Right renal cortex interstitium (tissue), 3 donors: ENCODE data around the gene PML. TPM values are rescaled to one million over a fixed set of nuclear protein-coding genes. Genes with fewer than 3 reads are reported as not detected.
A peak's percentile ranks its signal among the peaks of the same experiment; 100 is the strongest.

Experiments used
- DNase-seq, 3 donors: peaks; one replicate each; pipeline ENCODE4 v3.0.0-alpha.2; 2013; ENCODE audit warnings: low read depth in 3 of 3, low spot score in 2 of 3
- polyA plus RNA-seq, 3 donors: library from polyadenylated mRNA; unstranded; fragments of 120-200 nt; gene quantifications; one replicate each; pipeline ENCODE4 v1.2.1, GENCODE V29; 2013; ENCODE audit not compliant: insufficient read length in 3 of 3

PML gene
- polyA plus RNA-seq, result 10 to 100 TPM; 20.2 to 24.3 (median 23.4) TPM

DNA sequence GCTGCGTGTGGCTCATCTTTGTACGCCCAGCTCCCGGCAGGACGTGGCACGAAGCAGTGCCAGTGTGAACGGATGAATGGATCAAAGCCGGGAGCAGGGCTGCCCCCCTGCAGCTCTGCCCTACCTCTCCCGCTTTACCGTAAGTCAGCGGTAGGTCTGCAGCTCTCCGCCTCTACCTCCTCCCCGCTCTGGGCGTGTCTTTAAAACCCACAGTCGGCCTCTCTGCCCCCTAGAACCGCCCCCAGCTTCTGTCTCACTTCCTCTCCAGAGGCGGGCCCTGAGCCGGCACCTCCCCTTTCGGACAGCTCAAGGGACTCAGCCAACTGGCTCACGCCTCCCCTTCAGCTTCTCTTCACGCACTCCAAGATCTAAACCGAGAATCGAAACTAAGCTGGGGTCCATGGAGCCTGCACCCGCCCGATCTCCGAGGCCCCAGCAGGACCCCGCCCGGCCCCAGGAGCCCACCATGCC is at the start of gene PML:
TSS of gene PML (plus strand) at position 304 of the 471 bp plus-strand sequence. CDS start at position 401, 97 bp downstream.
- peak; percentile 76 to 94 (median 86) for DNase-seq

GRCh38 chr15:73945130-73945508 is 49.4 kb upstream of the PML start:
- no peak for DNase-seq

GRCh38 chr15:73946046-73946721 is 48.3 kb upstream of the PML start:
- no peak for DNase-seq

- DNase-seq, result no peak
These were observed 47.6 kb upstream of the PML start for GRCh38 chr15:73946795-73947370.

- DNase-seq, result no peak
These were observed 46.9 kb upstream of the PML start for GRCh38 chr15:73947651-73948050.

DNA sequence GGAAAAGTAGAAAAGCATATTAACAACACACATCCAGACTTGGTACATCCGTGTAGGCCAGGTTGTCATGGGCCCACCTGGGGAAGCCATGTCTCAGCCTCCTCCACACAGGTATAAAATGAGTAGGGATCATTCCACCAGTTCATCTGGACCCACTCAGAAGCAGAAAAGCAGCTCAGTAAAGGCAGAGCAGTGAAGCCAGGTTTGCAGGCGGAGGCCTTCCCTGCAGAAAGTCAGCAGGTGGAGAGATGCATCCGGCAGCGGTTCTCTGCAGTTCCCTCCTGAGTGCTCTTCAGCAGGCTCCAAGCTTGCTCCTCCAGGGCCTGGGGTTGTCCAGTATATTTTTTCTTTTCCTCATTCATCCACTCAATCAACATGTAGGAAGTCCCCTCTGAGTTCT is 46.1 kb upstream of the PML start:
- DNase-seq, result no peak

DNA sequence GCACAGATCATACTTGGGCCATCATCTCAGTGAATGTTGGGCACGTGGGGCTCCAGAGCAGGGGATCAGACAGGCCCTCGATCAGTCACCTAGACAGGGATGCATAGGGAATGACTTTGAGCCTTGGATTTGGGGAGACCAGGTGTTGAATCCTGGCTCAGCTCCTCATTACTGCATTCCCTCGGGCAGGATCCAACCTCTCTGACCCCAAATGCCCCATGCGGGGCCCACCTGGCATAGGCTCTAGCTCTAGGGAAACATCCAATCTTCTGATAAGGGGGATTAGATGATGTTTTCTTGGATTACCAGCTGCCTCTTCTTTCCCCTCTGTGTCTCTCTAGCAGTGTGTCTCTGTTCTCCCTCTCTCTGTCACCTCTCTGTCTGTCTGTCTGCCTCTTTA is 45.5 kb upstream of the PML start:
- DNase-seq, result no peak

DNA sequence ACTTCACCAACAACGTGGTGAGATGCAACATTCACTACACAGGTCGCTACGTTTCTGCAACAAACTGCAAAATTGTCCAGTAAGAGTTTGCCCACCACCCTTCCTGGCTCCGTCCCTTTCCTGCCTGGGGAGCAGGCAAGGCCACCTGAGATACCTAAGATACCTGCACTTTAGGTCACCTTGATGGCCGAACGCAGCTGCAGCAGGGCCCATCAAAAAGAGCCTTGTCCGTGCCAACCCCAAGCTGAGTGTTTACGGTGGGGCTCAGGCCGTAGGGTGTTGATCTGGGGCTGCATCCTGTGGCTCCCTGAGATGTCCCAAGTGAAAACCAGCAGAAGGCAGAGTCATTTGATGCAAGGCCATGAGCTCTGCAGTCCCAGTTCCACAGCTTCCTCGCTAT is 45.0 kb upstream of the PML start:
- DNase-seq, result no peak

DNA sequence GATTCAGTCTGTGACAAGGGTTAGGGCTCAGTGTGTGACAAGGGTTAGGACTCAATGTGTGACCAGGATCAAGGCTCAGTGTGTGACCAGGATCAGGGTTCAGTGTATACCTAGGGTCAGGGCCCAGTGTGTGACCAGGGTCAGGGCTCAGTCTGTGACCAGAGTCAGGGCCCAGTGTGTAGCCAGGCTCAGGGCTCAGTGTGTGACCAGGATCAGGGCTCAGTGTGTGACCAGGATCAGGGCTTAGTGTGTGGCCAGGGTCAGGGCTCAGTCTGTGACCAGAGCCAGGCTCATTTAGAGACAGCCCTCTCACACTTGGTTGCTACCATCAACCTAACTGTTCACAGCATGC is 44.1 kb upstream of the PML start:
- DNase-seq, result no peak

DNA sequence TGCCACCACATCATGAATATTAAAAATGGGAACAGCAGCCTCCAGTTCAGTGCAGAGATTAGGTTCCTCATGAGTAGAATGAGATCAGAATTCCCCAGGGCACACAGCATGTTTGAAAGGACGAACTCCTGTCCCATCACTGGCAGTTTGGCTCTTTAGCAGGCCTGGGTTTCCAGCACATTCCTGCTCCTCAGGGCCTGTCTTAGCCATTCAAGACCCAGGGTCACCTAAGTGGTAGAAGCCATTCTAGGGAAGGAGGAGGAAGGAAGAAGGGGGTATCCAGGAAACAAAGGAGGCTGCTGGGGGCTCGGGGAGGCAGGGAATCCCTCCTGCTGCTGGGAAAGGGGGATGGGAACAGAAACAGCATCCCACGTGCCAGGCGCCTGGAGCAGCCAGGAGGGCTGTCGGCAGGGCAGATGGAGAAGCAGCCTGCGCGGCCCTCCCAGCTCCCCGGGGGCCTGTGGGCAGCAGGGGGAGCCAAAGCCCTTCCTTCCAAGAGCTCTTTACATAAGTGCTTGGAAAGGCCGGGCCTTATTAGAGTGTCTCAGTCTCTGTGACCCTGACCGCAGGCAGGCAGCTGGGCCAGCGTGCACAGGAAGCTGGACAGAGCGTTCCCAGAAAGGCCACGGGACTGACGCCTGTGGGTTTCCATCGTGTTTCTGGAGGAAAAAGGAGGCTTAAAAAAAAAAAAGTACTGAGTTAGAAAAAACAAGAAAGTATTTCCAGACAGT is 43.5 kb upstream of the PML start:
- DNase-seq, result peak; percentile 76 to 82 (median 78)

- no peak for DNase-seq
These were observed 42.9 kb upstream of the PML start for GRCh38 chr15:73951601-73952000.

- no peak for DNase-seq
These were observed 42.2 kb upstream of the PML start for GRCh38 chr15:73952171-73952912.

- DNase-seq, result no peak
These were observed 41.4 kb upstream of the PML start for GRCh38 chr15:73952913-73953750.

- DNase-seq, result no peak
These were observed 40.0 kb upstream of the PML start for GRCh38 chr15:73954188-73955145.

GRCh38 chr15:73955326-73955725 is 39.2 kb upstream of the PML start:
- no peak for DNase-seq

GRCh38 chr15:73955861-73956742 is 38.4 kb upstream of the PML start:
- DNase-seq, result no peak

DNA sequence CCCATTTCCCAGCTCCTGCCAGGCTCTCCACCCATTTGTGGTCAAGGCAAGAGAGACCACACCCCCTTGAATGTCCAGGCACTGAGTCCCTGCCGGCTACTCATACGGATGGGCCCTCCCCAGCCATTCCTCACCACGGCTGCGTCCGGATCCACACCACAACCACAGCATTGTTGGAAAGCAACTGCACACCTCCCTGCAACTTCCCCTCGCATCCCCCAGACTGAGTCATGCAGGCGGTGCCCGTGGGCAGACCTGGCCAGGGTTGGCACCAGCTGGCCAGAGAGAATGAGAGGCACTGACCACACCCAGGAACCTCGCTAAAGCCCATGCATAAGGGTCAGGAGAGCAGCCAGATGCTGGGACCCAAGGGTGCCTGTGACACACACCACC is 37.8 kb upstream of the PML start:
- DNase-seq, result no peak

DNA sequence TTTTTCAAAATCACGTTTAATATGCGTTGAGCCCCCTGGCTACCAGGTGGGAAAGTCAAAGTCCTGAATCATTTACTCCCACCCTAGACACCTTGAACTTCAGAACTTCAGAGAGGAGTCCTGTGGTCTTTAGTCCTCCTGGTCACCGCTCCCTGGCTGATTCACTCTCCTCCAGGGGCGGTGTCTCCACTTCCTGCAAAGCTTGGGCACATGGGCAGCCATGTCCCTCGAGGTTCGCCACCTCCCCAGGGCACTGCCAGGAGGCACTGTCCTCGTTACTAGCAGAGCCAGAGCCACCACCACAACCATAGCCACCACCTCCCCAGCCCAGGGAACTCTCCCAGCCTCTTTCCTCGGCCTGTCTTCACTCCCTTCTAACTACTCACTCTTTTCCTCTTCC is 37.2 kb upstream of the PML start:
- no peak for DNase-seq
